Esophagus muscularis mucosa (tissue), 4 donors: ENCODE measurements around the gene ATAD1. TPM values are rescaled to one million over a fixed set of nuclear protein-coding genes. Genes with fewer than 3 reads are reported as not detected.

Experiments
- DNase-seq: peaks from one replicate; pipeline ENCODE4 v3.0.0-alpha.2; 2017; ENCODE audit errors: extremely low spot score
- H3K27ac ChIP-seq, 4 donors: fragments of 200-600 bp; sonication (generic); replicated peaks in 1 of 4; 1 replicate in 3 of 4; 2 replicates in 1 of 4; pipeline ENCODE4 v1.5.1; 2016 to 2019; ENCODE audit warnings: mild to moderate bottlenecking in 1 of 4
- H3K27me3 ChIP-seq, 4 donors: fragments of 200-600 bp; sonication (generic); one replicate each; pipeline versions ENCODE4 v1.5.1 to v1.6.0; 2016 to 2019
- H3K36me3 ChIP-seq, 4 donors: fragments of 200-600 bp; sonication (generic); one replicate each; pipeline ENCODE4 v1.5.1; 2016 to 2019
- H3K4me1 ChIP-seq, 4 donors: fragments of 200-600 bp; sonication (generic); one replicate each; pipeline ENCODE4 v1.5.1; 2016 to 2019
- H3K4me3 ChIP-seq, 4 donors: fragments of 200-600 bp; sonication (generic); 1 replicate in 2 of 4; 2 replicates in 2 of 4; pipeline ENCODE4 v1.5.1; 2016 to 2019; ENCODE audit warnings: mild to moderate bottlenecking in 4 of 4, moderate library complexity in 1 of 4
- H3K9me3 ChIP-seq, 4 donors: fragments of 200-600 bp; sonication (generic); 1 replicate in 3 of 4; 2 replicates in 1 of 4; pipeline ENCODE4 v1.5.1; 2016 to 2019
- CTCF ChIP-seq, 3 experiments: fragments of 200-600 bp in 2 of 3; fragments of 450-650 bp in 1 of 3; sonication (generic) in 2 of 3; IDR thresholded peaks; one replicate each; pipeline ENCODE4 v1.5.1; 2017 to 2019; ENCODE audit warnings: antibody characterized with exemption in 3 of 3, mild to moderate bottlenecking in 2 of 3, moderate library complexity in 1 of 3
- EP300 ChIP-seq: sonication (generic); formaldehyde crosslinking; IDR thresholded peaks from one replicate; pipeline ENCODE4 v1.6.1; 2017; ENCODE audit warnings: antibody characterized with exemption
- POLR2A ChIP-seq: fragments of 450-650 bp; IDR thresholded peaks from one replicate; pipeline ENCODE4 v1.6.1; 2017; ENCODE audit warnings: antibody characterized with exemption, moderate library complexity, mild to moderate bottlenecking, low read depth
- POLR2AphosphoS5 ChIP-seq, 2 donors: sonication (generic); formaldehyde crosslinking; IDR thresholded peaks; one replicate each; pipeline ENCODE4 v1.6.1; 2017; ENCODE audit warnings: antibody characterized with exemption in 2 of 2
- WGBS: methylation state at CpG from one replicate; pipeline ENCODE4 v1.1.5; 2018; 5-methylcytosine and 5-hydroxymethylcytosine counted together
- intact Hi-C: fragments of 100-400 bp; cut with DNase I; formaldehyde crosslinking; loops from one replicate; pipeline ENCODE4 v1.15.1; 2023
- small RNA-seq, 3 donors: library from RNA; depleted of rRNA; stranded (forward); fragments of <200 nt; gene quantifications; one replicate each; pipeline ENCODE3, GENCODE V24; 2016
- total RNA-seq, 4 donors: library from RNA; depleted of rRNA; stranded (reverse); fragments of >200 nt; gene quantifications; one replicate each; pipeline versions ENCODE4 v1.1.0 to v1.2.1, GENCODE V29; 2016

The ATAD1 gene
- total RNA-seq, 4 donors from 2014 or later, result 29.1 to 41.3 (median 36.1) TPM

DNA sequence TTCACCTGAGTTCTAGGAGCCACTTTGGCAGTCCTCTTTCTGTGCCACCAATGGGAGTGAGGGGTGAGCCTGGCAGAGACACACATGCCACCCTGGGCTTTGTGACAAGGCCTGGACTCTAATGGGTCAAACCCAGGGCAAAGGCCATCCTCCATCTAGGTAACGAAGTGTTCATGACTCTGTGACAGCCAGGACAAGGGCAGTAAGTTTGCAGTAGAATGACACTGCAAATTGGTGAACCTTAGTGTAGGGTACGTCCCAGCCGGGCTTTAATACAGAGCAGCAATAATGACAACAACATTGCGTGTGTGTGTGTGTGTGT, 115.1 kb downstream of the ATAD1 start:
- peak; percentile 68 for DNase-seq
- H3K36me3 ChIP-seq, result no peaks in the 10 kb centered on the region
- no peaks in the 10 kb centered on the region for H3K4me1 ChIP-seq
- no peaks in the 10 kb centered on the region for H3K27me3 ChIP-seq
- no peak overlapping the region for H3K4me3 ChIP-seq
- H3K27ac ChIP-seq, result no peak overlapping the region
- 92% methylated on average over 4 of the region's 4 CpGs for WGBS
- TF ChIP-seq POLR2AphosphoS5 (IDR thresholded peaks at IDR 0.05) (no peak), POLR2A (no peak), EP300 (no peak), CTCF (IDR thresholded peaks at IDR 0.05) (no peak)
- no peaks in the 10 kb centered on the region for H3K9me3 ChIP-seq
- intact Hi-C loops, result no loop called here

GRCh38 chr10:87702260-87702972, 115.6 kb downstream of the ATAD1 start:
- intact Hi-C loops, result no loop called here
- no peak overlapping the region for H3K4me3 ChIP-seq
- H3K27me3 ChIP-seq, result no peaks in the 10 kb centered on the region
- H3K4me1 ChIP-seq, result no peaks in the 10 kb centered on the region
- DNase-seq, result peak; percentile 39
- WGBS, result 85% methylated on average over 9 of the region's 9 CpGs
- TF ChIP-seq POLR2AphosphoS5 (IDR thresholded peaks at IDR 0.05), result no peak
- TF ChIP-seq EP300, result no peak
- TF ChIP-seq POLR2A, result no peak
- TF ChIP-seq CTCF (IDR thresholded peaks at IDR 0.05), result no peak
- no peak overlapping the region for H3K27ac ChIP-seq
- no peaks in the 10 kb centered on the region for H3K36me3 ChIP-seq
- H3K9me3 ChIP-seq, result no peaks in the 10 kb centered on the region

Small RNA genes within 50 kb of the gene (small RNA-seq; reads per million reads assigned to genes)
- gene RN7SL78P, result 0 reads per million in 3 donors

Other genes starting within 250 kb of the ATAD1 start
- gene PAPSS2, start 158.3 kb downstream of the ATAD1 start, total RNA-seq, result 10 to 100 TPM in 3 of 4 donors, 1 to 10 TPM in 1; 9.6 to 16.7 (median 14.9) TPM
- gene KLLN, start 45.3 kb upstream of the ATAD1 start, total RNA-seq, result under 1 TPM in 3 of 4 donors, not detected in 1; 0.17 to 0.52 (median 0.39) TPM
- 100 to 1,000 TPM in 1 of 4 donors, 10 to 100 TPM in 3; 83.2 to 117 (median 94.3) TPM for gene PTEN, start 45.4 kb upstream of the ATAD1 start, total RNA-seq